PC-9 (cell line): ENCODE results near the gene OGA. TPM values are rescaled to one million over a fixed set of nuclear protein-coding genes. Genes with fewer than 3 reads are reported as not detected.

Experiments used
- BruUV-seq: library from RNA; stranded (reverse); fragments of 400-500 nt; replicated peaks from 2 replicates; lab custom pipeline; 2021; lab: Mats Ljungman, UMichigan
- CTCF ChIA-PET: fragments of 300-600 bp; sonication (Branson Sonifier 250); formaldehyde crosslinking; loops from one replicate; lab custom pipeline; 2022; ENCODE audit warnings: antibody characterized with exemption; lab: Charles Lee
- POLR2A ChIA-PET: fragments of 300-600 bp; sonication (Branson Sonifier 250); formaldehyde crosslinking; loops from one replicate; lab custom pipeline; 2022; ENCODE audit warnings: antibody characterized with exemption; ENCODE audit not compliant: unreplicated experiment; lab: Charles Lee
- DNase-seq, 2 experiments: peaks; one replicate each; pipeline versions ENCODE4 v3.0.0 to v3.0.0-alpha.2; 2015 to 2022; ENCODE audit warnings: mixed read lengths in 1 of 2
- H2AFZ ChIP-seq: fragments of 200-600 bp; sonication (generic); 2 replicates; pipeline ENCODE4 v1.8.1; 2017; ENCODE audit warnings: antibody characterized with exemption
- H3F3A ChIP-seq: fragments of 200-600 bp; sonication (generic); 2 replicates; pipeline ENCODE4 v1.8.1; 2017; ENCODE audit warnings: antibody characterized with exemption, mild to moderate bottlenecking, low read depth; ENCODE audit not compliant: insufficient read depth
- H3K27ac ChIP-seq: fragments of 200-600 bp; sonication (generic); 2 replicates; pipeline ENCODE4 v1.6.1; 2016; ENCODE audit warnings: mixed run types
- H3K27me3 ChIP-seq: fragments of 200-600 bp; sonication (generic); 2 replicates; pipeline ENCODE4 v1.6.1; 2016; ENCODE audit warnings: low read depth, mixed run types; ENCODE audit not compliant: insufficient read depth
- H3K36me3 ChIP-seq: fragments of 200-600 bp; sonication (generic); 2 replicates; pipeline ENCODE4 v1.6.1; 2016; ENCODE audit warnings: low read depth, mixed run types
- H3K4me1 ChIP-seq: fragments of 200-600 bp; sonication (generic); replicated peaks from 2 replicates; pipeline ENCODE4 v1.6.1; 2016; ENCODE audit warnings: mixed run types; ENCODE audit not compliant: insufficient read depth
- H3K4me2 ChIP-seq: fragments of 200-600 bp; sonication (generic); 2 replicates; pipeline ENCODE4 v1.6.1; 2017; ENCODE audit warnings: mixed run types
- H3K4me3 ChIP-seq: fragments of 200-600 bp; sonication (generic); 2 replicates; pipeline ENCODE4 v1.6.1; 2016; ENCODE audit warnings: mixed run types
- H3K79me2 ChIP-seq: fragments of 200-600 bp; sonication (generic); 2 replicates; pipeline ENCODE4 v1.6.1; 2017; ENCODE audit warnings: low read depth, mixed run types
- H3K9me2 ChIP-seq: fragments of 200-600 bp; sonication (generic); 2 replicates; pipeline ENCODE4 v1.8.1; 2017; ENCODE audit warnings: mild to moderate bottlenecking; ENCODE audit not compliant: insufficient read depth
- H3K9me3 ChIP-seq: fragments of 200-600 bp; sonication (generic); 2 replicates; pipeline ENCODE4 v1.8.1; 2016; ENCODE audit warnings: low read depth; ENCODE audit not compliant: insufficient read depth
- H4K20me1 ChIP-seq: fragments of 200-600 bp; sonication (generic); 2 replicates; pipeline ENCODE4 v1.8.1; 2017; ENCODE audit not compliant: insufficient read depth
- EZH2 ChIP-seq: fragments of 200-600 bp; sonication (generic); IDR thresholded peaks from 2 replicates; pipeline ENCODE4 v1.8.0; 2017; ENCODE audit warnings: antibody characterized with exemption, low read depth
- intact Hi-C: fragments of 100-400 bp; cut with micrococcal nuclease; formaldehyde crosslinking; loops from one replicate; pipeline ENCODE4 v1.10.0; 2022; ENCODE audit not compliant: unreplicated experiment
- total RNA-seq: library from RNA; stranded (reverse); gene quantifications from 2 replicates; pipeline ENCODE4 v1.2.3, GENCODE V29; 2021
- TF ChIP-seq, protein P1 (sequence below): fragments of 200-600 bp; sonication (generic); conservative IDR thresholded peaks from 2 replicates; pipeline ENCODE4 v1.6.1; 2017; ENCODE audit warnings: mixed run types, antibody characterized with exemption, mild to moderate bottlenecking, moderate library complexity

OGA gene
- total RNA-seq, 1 experiment from 2014 or later: 82.0 TPM

DNA sequence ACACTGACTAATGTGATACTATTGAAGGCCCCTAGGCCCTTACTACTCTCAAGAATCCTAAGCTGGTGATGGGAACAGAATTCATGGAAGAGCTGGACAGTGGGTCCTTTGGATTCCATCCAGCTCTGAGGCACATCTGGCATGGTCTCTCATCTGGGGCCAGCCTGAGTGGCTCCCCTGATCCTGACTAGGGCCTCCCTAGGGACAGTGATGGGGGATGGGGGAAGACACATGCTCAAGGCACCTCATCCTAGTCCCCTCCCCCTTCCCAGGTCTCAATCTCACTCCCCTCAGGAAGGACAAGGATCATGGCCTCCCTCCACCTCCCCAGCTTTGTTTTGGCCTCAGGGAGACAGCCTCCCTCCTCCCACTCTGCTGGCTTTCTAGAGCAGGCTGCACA, 23.6 kb upstream of the OGA start:
- no peak for DNase-seq
- no peak overlapping the region for H3K4me3 ChIP-seq
- no peaks in the 10 kb centered on the region for H3K4me1 ChIP-seq
- H3K9me3 ChIP-seq: no peaks in the 10 kb centered on the region
- intact Hi-C loops: no loop called here
- no peak for TF ChIP-seq EZH2
- TF ChIP-seq, protein P1, sequence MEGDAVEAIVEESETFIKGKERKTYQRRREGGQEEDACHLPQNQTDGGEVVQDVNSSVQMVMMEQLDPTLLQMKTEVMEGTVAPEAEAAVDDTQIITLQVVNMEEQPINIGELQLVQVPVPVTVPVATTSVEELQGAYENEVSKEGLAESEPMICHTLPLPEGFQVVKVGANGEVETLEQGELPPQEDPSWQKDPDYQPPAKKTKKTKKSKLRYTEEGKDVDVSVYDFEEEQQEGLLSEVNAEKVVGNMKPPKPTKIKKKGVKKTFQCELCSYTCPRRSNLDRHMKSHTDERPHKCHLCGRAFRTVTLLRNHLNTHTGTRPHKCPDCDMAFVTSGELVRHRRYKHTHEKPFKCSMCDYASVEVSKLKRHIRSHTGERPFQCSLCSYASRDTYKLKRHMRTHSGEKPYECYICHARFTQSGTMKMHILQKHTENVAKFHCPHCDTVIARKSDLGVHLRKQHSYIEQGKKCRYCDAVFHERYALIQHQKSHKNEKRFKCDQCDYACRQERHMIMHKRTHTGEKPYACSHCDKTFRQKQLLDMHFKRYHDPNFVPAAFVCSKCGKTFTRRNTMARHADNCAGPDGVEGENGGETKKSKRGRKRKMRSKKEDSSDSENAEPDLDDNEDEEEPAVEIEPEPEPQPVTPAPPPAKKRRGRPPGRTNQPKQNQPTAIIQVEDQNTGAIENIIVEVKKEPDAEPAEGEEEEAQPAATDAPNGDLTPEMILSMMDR: no peak
- no peaks in the 10 kb centered on the region for H3F3A ChIP-seq
- no peak overlapping the region for H2AFZ ChIP-seq
- no peaks in the 10 kb centered on the region for H3K9me2 ChIP-seq
- H3K36me3 ChIP-seq: no peaks in the 10 kb centered on the region
- CTCF ChIA-PET: interaction anchor here (0.5 to 3.0 kb wide), 3 partner anchors 25 to 168 kb away, joined by 8 to 14 read pairs (median 8); no protein-coding TSS in a partner anchor
- no peaks in the 10 kb centered on the region for H3K27me3 ChIP-seq
- no peak overlapping the region for H3K27ac ChIP-seq
- H3K79me2 ChIP-seq: no peaks in the 10 kb centered on the region
- H4K20me1 ChIP-seq: no peaks in the 10 kb centered on the region
- H3K4me2 ChIP-seq: no peak overlapping the region
- POLR2A ChIA-PET: no interaction called here
- BruUV-seq: no TSS peak

DNA sequence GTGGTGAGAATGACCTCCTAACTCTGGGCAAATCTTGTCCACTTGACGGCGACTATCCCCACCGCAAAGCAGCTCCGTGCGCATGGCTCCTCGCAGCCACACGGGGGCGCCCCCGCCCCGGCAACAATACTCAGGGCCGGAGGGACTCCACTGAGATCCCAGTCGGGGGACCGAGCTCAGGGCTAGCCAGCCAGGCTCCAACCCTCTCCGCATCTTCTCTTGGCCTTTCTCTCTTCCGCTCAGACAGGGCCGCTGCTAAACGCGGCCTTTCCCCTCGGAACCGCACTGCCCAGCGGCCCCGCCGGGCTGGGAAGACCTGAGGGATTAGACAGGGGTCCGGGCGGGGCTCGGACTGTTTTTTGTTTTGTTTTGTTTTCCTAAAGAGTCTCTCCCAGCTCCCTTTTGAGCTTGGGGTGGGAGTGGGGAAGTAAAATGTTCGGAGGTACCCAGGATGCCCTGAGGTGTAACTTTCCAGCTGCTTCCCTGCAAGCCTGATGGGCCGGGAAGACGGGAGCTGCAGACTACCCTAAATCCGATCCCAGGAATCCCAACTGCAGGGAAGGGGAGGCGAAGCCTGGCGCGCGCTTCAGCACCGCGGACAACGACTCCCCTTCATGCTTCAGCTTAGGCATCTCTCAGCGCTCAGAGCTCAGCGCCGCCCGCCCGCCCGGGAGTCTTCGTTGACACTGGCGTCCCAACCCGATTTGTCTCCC, 22.7 kb upstream of the OGA start:
- Histone ChIP-seq H3K79me2 (no peaks in the 10 kb centered on the region), H2AFZ (no peak overlapping the region), H3K27ac (no peak overlapping the region), H4K20me1 (no peaks in the 10 kb centered on the region), H3K9me2 (no peaks in the 10 kb centered on the region), H3K36me3 (no peaks in the 10 kb centered on the region), H3K9me3 (no peaks in the 10 kb centered on the region), H3F3A (no peaks in the 10 kb centered on the region), H3K4me3 (no peak overlapping the region), H3K4me1 (no peaks in the 10 kb centered on the region), H3K4me2 (peak overlapping the region; percentile 28; the same call in 1 of the 2 replicates), H3K27me3 (no peaks in the 10 kb centered on the region)
- POLR2A ChIA-PET: no interaction called here
- CTCF ChIA-PET: interaction anchor here (0.5 to 3.0 kb wide), 9 partner anchors 8 to 672 kb away, joined by 3 to 14 read pairs (median 5); no protein-coding TSS in a partner anchor
- intact Hi-C loops: loop anchor here (1.0 kb wide), 2 partner anchors 168 to 232 kb away; no protein-coding TSS in a partner anchor
- BruUV-seq: no TSS peak
- peak; percentile 41 to 67 for DNase-seq
- TF ChIP-seq EZH2: no peak
- TF ChIP-seq, protein P1: peak; percentile 85

DNA sequence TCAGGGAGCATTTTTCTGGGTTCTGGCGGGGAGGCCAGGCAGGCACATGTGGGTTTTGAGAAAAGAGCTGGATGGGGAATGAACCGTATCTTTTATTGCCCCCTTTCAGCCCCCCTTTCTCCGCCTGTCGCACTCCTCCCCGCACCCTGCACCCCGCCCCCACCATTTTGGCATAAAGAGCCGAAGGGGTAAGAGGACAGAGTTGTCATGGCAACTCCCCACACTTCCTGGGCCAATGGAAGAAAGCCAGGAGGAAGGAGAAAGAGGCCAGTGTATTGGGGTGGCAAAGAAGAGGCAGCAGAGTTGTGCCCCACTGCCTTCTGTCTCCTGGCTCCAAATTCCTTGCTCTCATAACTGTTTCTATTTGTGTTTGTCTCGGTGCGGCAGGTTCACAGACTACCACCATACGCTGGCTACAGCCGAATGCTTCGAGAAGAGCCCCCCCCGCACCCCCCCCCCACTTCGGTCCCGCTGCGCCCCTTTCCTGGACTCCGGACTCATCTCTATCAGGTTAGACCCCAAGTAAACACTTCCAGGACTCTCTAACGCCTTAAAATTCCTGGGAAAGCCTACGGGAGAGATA, 21.9 kb upstream of the OGA start:
- H3K27ac ChIP-seq: no peak overlapping the region
- H3K36me3 ChIP-seq: no peaks in the 10 kb centered on the region
- H3K79me2 ChIP-seq: no peaks in the 10 kb centered on the region
- no peaks in the 10 kb centered on the region for H3F3A ChIP-seq
- H3K4me1 ChIP-seq: no peaks in the 10 kb centered on the region
- no peak overlapping the region for H3K4me3 ChIP-seq
- BruUV-seq: no TSS peak
- peak overlapping the region; percentile 28 for H3K4me2 ChIP-seq
- no peaks in the 10 kb centered on the region for H4K20me1 ChIP-seq
- intact Hi-C loops: loop anchor here (1.0 kb wide), 2 partner anchors 169 to 233 kb away; no protein-coding TSS in a partner anchor
- no peaks in the 10 kb centered on the region for H3K9me2 ChIP-seq
- no peak for DNase-seq
- ChIA-PET CTCF (interaction anchor here (0.6 to 3.0 kb wide), 10 partner anchors 9 to 671 kb away, joined by 3 to 14 read pairs (median 6); no protein-coding TSS in a partner anchor), POLR2A (no interaction called here)
- H2AFZ ChIP-seq: no peak overlapping the region
- no peaks in the 10 kb centered on the region for H3K27me3 ChIP-seq
- H3K9me3 ChIP-seq: no peaks in the 10 kb centered on the region
- TF ChIP-seq, protein P1: no peak
- TF ChIP-seq EZH2: no peak
